Hepatocyte (in vitro differentiated cells): Measurements from ENCODE around the gene FYN.

Experiments
- CTCF ChIP-seq: fragments of 200-600 bp; sonication (generic); IDR thresholded peaks from 2 replicates; pipeline ENCODE4 v1.5.1; 2016; ENCODE audit warnings: antibody characterized with exemption, mild to moderate bottlenecking; ENCODE audit not compliant: poor library complexity
- EZH2 ChIP-seq: fragments of 200-600 bp; sonication (generic); IDR thresholded peaks from 2 replicates; pipeline ENCODE4 v1.6.1; 2016; ENCODE audit warnings: antibody characterized with exemption, mild to moderate bottlenecking, borderline replicate concordance

DNA sequence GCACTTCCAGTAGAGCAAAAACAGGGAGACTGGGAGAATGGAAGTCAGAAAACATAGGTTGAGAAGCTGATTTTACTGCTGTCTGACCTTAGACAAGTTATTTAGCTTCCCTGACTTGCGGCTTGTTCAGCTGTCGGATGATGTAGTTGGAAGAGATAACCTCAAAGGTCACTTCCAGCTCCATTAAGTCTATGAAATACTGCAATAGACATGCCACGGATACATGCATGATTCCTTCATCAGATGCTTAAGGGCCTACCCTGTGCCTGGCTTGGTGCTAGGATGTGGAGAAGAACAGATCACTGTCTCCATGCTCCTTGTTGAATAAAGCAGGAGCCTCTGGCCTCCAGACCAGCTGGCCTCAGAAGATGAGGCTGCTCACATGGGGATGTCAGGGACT, 43.7 kb downstream of the FYN start:
- TF ChIP-seq CTCF (no peak), EZH2 (no peak)
